Medulla oblongata (tissue), 1 donor: Measurements from ENCODE around the gene DBNDD1.

Experiments
- DNase-seq: peaks from one replicate; pipeline ENCODE4 v3.0.0-alpha.2; 2015; ENCODE audit errors: extremely low spot score

DBNDD1 gene

DNA sequence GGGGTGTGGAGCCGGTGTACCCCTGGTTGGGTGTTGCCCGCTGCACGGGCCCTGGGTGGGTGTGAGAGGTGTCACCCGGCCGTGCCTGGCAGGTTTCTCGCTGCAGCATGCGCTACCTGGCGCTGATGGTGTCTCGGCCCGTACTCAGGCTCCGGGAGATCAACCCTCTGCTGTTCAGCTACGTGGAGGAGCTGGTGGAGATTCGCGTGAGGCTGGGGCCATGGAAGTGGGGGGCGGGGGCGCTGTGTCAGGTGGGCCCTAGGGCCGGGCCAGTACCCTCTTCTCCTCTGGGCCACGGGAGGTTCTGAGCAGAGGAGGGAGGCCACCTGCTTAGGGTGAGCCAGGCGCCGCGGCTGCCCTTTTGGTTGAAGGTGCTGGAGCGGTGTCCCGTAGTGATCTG lies 57.3 kb downstream of the DBNDD1 start:
- DNase-seq, result no peak

DNA sequence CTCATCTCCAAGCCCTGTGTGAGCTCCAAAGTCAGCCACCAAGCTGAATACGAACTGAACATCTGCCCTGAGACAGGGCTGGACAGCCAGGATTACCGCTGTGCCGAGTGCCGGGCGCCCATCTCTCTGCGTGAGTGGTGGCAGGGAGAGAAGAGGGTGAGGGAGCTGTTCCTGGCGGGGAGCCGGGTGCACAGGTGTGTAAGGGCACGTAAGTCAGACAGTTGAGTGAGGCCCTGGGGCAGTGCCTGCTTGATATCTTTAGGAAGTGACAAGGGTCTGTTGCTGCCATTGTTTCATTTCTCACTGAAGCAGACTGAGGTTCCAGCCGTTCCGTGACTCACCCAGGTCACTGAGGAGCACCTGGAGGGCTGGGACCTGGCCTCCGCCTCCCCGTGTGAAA lies 58.3 kb downstream of the DBNDD1 start:
- no peak for DNase-seq

DNA sequence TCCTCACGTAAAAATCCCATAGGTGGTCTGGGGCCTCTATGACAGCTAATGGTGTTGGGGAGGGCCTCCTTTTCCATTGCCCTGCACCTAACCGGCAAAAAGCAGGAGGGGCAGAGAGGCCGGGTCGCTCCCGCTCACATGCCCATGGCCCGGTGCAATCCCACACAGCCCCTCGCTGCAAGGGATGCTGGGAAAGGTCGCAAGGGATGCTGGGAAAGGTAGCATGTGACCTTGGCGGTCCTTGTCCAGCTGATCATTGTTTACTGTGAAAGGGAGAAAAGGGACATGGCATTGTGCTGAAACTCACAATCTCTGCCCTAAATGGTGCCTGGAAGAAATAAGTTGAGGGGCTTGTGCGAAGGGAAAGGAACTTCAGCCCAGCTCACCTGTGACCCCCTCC lies 60.7 kb downstream of the DBNDD1 start:
- DNase-seq, result no peak

- DNase-seq, result no peak
Observed at GRCh38 chr16:89958068-89958467, 61.2 kb downstream of the DBNDD1 start.

- DNase-seq, result no peak
Observed at GRCh38 chr16:89957216-89957785, 62.0 kb downstream of the DBNDD1 start.

- DNase-seq, result no peak
Observed at GRCh38 chr16:89956505-89957215, 62.6 kb downstream of the DBNDD1 start.

DNA sequence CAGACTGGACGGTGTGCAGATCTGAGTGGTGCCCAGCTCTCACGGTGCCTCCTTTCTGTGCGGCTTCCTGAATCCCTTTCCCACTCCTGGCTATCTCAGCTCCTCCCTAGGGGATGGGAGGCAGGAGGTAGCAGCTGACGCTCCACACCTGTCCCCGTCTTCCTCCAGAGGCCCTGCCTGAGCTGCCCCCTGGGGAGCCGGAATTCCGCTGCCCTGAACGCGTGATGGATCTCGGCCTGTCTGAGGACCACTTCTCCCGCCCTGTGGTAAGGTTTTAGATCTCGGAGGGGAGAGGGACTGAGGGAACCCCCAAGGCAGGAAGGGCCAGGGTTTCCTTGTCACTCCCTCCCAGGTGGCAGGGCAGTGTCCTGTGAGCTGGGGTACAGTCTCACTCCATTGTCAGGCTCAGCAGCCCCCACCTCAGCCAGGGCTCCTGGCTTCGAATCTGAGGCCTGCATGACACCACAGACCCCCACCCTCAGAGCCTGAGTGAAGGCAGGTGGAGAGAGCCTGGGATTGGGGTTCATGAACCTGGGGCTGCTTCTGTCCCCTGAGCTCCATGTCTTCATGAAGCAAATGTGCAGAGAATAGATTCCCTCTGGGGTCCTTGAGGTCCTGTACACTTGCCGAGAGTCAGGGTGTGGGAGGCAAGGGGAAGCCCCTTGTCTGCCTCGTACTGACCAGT lies 64.1 kb downstream of the DBNDD1 start:
- DNase-seq, result no peak
